HEK293 (cell line): ENCODE measurements around the gene CBY1.

Experiments used
- KLF17 ChIP-seq: fragments of 450-650 bp; formaldehyde crosslinking; IDR thresholded peaks from 2 replicates; pipeline ENCODE4 v1.5.1; 2016; ENCODE audit warnings: missing biosample characterization, missing genetic modification characterization
- OVOL3 ChIP-seq: fragments of 450-650 bp; formaldehyde crosslinking; IDR thresholded peaks from 2 replicates; pipeline ENCODE4 v1.5.1; 2016; ENCODE audit warnings: missing biosample characterization, missing genetic modification characterization
- REPIN1 ChIP-seq: fragments of 450-650 bp; formaldehyde crosslinking; IDR thresholded peaks from 2 replicates; pipeline ENCODE4 v1.5.1; 2017; ENCODE audit warnings: missing biosample characterization, missing genetic modification characterization, low read depth
- ZBTB26 ChIP-seq: fragments of 450-650 bp; formaldehyde crosslinking; optimal IDR thresholded peaks from 2 replicates; pipeline ENCODE3; 2016; ENCODE audit warnings: missing biosample characterization, mild to moderate bottlenecking, missing genetic modification characterization
- ZBTB48 ChIP-seq: fragments of 450-650 bp; formaldehyde crosslinking; IDR thresholded peaks from 2 replicates; pipeline ENCODE4 v1.5.1; 2016; ENCODE audit warnings: missing biosample characterization, missing genetic modification characterization
- ZFP37 ChIP-seq: fragments of 450-650 bp; formaldehyde crosslinking; IDR thresholded peaks from 2 replicates; pipeline ENCODE4 v1.5.1; 2016; ENCODE audit warnings: missing biosample characterization, missing genetic modification characterization
- ZIC2 ChIP-seq: fragments of 450-650 bp; formaldehyde crosslinking; IDR thresholded peaks from 2 replicates; pipeline ENCODE4 v1.5.1; 2016; ENCODE audit warnings: missing biosample characterization, missing genetic modification characterization
- ZNF121 ChIP-seq: fragments of 450-650 bp; formaldehyde crosslinking; IDR thresholded peaks from 2 replicates; pipeline ENCODE4 v1.5.1; 2016; ENCODE audit warnings: missing biosample characterization, missing genetic modification characterization
- ZNF146 ChIP-seq: fragments of 450-650 bp; formaldehyde crosslinking; IDR thresholded peaks from 2 replicates; pipeline ENCODE4 v1.5.1; 2016; ENCODE audit warnings: missing biosample characterization, missing genetic modification characterization
- ZNF174 ChIP-seq: fragments of 450-650 bp; formaldehyde crosslinking; IDR thresholded peaks from 2 replicates; pipeline ENCODE4 v1.5.0; 2017; ENCODE audit warnings: missing biosample characterization, mild to moderate bottlenecking, missing genetic modification characterization
- ZNF175 ChIP-seq: fragments of 450-650 bp; formaldehyde crosslinking; IDR thresholded peaks from 2 replicates; pipeline ENCODE4 v1.5.1; 2016; ENCODE audit warnings: missing biosample characterization, missing genetic modification characterization
- ZNF19 ChIP-seq: fragments of 450-650 bp; formaldehyde crosslinking; IDR thresholded peaks from 2 replicates; pipeline ENCODE4; 2016; ENCODE audit warnings: missing biosample characterization, missing genetic modification characterization, low read depth
- ZNF223 ChIP-seq: fragments of 450-650 bp; formaldehyde crosslinking; IDR thresholded peaks from 2 replicates; pipeline ENCODE4 v1.5.1; 2016; ENCODE audit warnings: missing biosample characterization, missing genetic modification characterization
- ZNF24 ChIP-seq: fragments of 450-650 bp; formaldehyde crosslinking; IDR thresholded peaks from 2 replicates; pipeline ENCODE4 v1.5.1; 2016; ENCODE audit warnings: missing biosample characterization, missing genetic modification characterization
- ZNF341 ChIP-seq: fragments of 450-650 bp; formaldehyde crosslinking; IDR thresholded peaks from 2 replicates; pipeline ENCODE4; 2016; ENCODE audit warnings: low read depth, missing biosample characterization, missing genetic modification characterization
- ZNF404 ChIP-seq: fragments of 450-650 bp; formaldehyde crosslinking; IDR thresholded peaks from 2 replicates; pipeline ENCODE4 v1.5.1; 2017; ENCODE audit warnings: missing biosample characterization, missing genetic modification characterization
- ZNF423 ChIP-seq: fragments of 450-650 bp; formaldehyde crosslinking; IDR thresholded peaks from 2 replicates; pipeline ENCODE4 v1.5.1; 2016; ENCODE audit warnings: missing biosample characterization, missing genetic modification characterization
- ZNF426 ChIP-seq: fragments of 450-650 bp; formaldehyde crosslinking; IDR thresholded peaks from 2 replicates; pipeline ENCODE4 v1.5.1; 2017; ENCODE audit warnings: missing biosample characterization, missing genetic modification characterization, mild to moderate bottlenecking, inconsistent platforms, moderate library complexity
- ZNF510 ChIP-seq: fragments of 450-650 bp; formaldehyde crosslinking; IDR thresholded peaks from 2 replicates; pipeline ENCODE4 v1.5.1; 2018; ENCODE audit warnings: mild to moderate bottlenecking, missing genetic modification characterization, missing biosample characterization; ENCODE audit not compliant: insufficient replicate concordance
- ZNF514 ChIP-seq: fragments of 450-650 bp; formaldehyde crosslinking; IDR thresholded peaks from 2 replicates; pipeline ENCODE4 v1.5.1; 2016; ENCODE audit warnings: missing biosample characterization, missing genetic modification characterization
- ZNF521 ChIP-seq: fragments of 450-650 bp; formaldehyde crosslinking; IDR thresholded peaks from 2 replicates; pipeline ENCODE4 v1.5.1; 2017; ENCODE audit warnings: missing biosample characterization, mild to moderate bottlenecking, missing genetic modification characterization
- ZNF544 ChIP-seq: fragments of 450-650 bp; formaldehyde crosslinking; IDR thresholded peaks from 2 replicates; pipeline ENCODE4 v1.5.0; 2017; ENCODE audit warnings: missing biosample characterization, missing genetic modification characterization
- ZNF571 ChIP-seq: fragments of 450-650 bp; formaldehyde crosslinking; IDR thresholded peaks from 2 replicates; pipeline ENCODE4 v1.5.0; 2017; ENCODE audit warnings: missing biosample characterization, missing genetic modification characterization
- ZNF580 ChIP-seq: fragments of 450-650 bp; formaldehyde crosslinking; IDR thresholded peaks from 2 replicates; pipeline ENCODE4 v1.5.1; 2016; ENCODE audit warnings: missing biosample characterization, missing genetic modification characterization
- ZNF585B ChIP-seq: fragments of 450-650 bp; formaldehyde crosslinking; IDR thresholded peaks from 2 replicates; pipeline ENCODE4 v1.5.1; 2016; ENCODE audit warnings: missing biosample characterization, missing genetic modification characterization
- ZNF596 ChIP-seq: fragments of 450-650 bp; IDR thresholded peaks from 2 replicates; pipeline ENCODE4 v1.5.0; 2018; ENCODE audit warnings: missing biosample characterization, mild to moderate bottlenecking, missing genetic modification characterization, moderate library complexity
- ZNF792 ChIP-seq: fragments of 450-650 bp; formaldehyde crosslinking; IDR thresholded peaks from 2 replicates; pipeline ENCODE4 v1.5.1; 2016; ENCODE audit warnings: missing biosample characterization, missing genetic modification characterization
- ZNF830 ChIP-seq: fragments of 450-650 bp; IDR thresholded peaks from 2 replicates; pipeline ENCODE4 v1.5.0; 2018; ENCODE audit warnings: missing biosample characterization, missing genetic modification characterization, low read depth, mild to moderate bottlenecking, moderate library complexity
- ZNF837 ChIP-seq: fragments of 450-650 bp; formaldehyde crosslinking; IDR thresholded peaks from 2 replicates; pipeline ENCODE4 v1.5.1; 2016; ENCODE audit warnings: missing biosample characterization, missing genetic modification characterization
- ZNF843 ChIP-seq: fragments of 450-650 bp; formaldehyde crosslinking; IDR thresholded peaks from 2 replicates; pipeline ENCODE4 v1.5.1; 2016; ENCODE audit warnings: missing biosample characterization, missing genetic modification characterization
- TF ChIP-seq, protein P1 (sequence below): IDR thresholded peaks from 2 replicates; pipeline ENCODE4 v1.6.1; 2011; ENCODE audit warnings: mild to moderate bottlenecking, low read depth, low read length, borderline replicate concordance
- TF ChIP-seq, protein P2 (sequence below): fragments of 450-650 bp; formaldehyde crosslinking; IDR thresholded peaks from 2 replicates; pipeline ENCODE4 v1.5.1; 2017; ENCODE audit warnings: missing biosample characterization, missing genetic modification characterization
- TF ChIP-seq, protein P3 (sequence below): fragments of 450-650 bp; formaldehyde crosslinking; IDR thresholded peaks from 2 replicates; pipeline ENCODE4 v1.5.1; 2016; ENCODE audit warnings: missing biosample characterization, missing genetic modification characterization

Gene CBY1

GRCh38 chr22:38700789-38701628 is 44.6 kb downstream of the CBY1 start, which contains the start of gene JOSD1 (continued):
- TF ChIP-seq ZNF404 = no peak
- TF ChIP-seq, protein P1, sequence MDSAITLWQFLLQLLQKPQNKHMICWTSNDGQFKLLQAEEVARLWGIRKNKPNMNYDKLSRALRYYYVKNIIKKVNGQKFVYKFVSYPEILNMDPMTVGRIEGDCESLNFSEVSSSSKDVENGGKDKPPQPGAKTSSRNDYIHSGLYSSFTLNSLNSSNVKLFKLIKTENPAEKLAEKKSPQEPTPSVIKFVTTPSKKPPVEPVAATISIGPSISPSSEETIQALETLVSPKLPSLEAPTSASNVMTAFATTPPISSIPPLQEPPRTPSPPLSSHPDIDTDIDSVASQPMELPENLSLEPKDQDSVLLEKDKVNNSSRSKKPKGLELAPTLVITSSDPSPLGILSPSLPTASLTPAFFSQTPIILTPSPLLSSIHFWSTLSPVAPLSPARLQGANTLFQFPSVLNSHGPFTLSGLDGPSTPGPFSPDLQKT = peak; percentile 70; the same call in 1 of the 2 replicates
- no peak for TF ChIP-seq ZNF571 (tag by site-specific recombination)
- peak; percentile 54; the same call in 1 of the 2 replicates for TF ChIP-seq REPIN1 (tag by site-specific recombination)
- no peak for TF ChIP-seq ZNF830 (tag by site-specific recombination)
- no peak for TF ChIP-seq OVOL3 (tag by site-specific recombination)
- TF ChIP-seq ZNF19 (tag by site-specific recombination) = no peak
- no peak for TF ChIP-seq ZNF175 (tag by site-specific recombination)
- no peak for TF ChIP-seq ZNF792
- TF ChIP-seq ZNF544 (tag by site-specific recombination) = no peak
- peak; percentile 10; the same call in 1 of the 2 replicates for TF ChIP-seq ZNF585B
- TF ChIP-seq, protein P2, sequence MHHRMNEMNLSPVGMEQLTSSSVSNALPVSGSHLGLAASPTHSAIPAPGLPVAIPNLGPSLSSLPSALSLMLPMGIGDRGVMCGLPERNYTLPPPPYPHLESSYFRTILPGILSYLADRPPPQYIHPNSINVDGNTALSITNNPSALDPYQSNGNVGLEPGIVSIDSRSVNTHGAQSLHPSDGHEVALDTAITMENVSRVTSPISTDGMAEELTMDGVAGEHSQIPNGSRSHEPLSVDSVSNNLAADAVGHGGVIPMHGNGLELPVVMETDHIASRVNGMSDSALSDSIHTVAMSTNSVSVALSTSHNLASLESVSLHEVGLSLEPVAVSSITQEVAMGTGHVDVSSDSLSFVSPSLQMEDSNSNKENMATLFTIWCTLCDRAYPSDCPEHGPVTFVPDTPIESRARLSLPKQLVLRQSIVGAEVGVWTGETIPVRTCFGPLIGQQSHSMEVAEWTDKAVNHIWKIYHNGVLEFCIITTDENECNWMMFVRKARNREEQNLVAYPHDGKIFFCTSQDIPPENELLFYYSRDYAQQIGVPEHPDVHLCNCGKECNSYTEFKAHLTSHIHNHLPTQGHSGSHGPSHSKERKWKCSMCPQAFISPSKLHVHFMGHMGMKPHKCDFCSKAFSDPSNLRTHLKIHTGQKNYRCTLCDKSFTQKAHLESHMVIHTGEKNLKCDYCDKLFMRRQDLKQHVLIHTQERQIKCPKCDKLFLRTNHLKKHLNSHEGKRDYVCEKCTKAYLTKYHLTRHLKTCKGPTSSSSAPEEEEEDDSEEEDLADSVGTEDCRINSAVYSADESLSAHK (tag by site-specific recombination) = peak; percentile 66
- peak; percentile 79 for TF ChIP-seq ZNF341 (tag by site-specific recombination)
- TF ChIP-seq ZNF596 = no peak
- TF ChIP-seq ZNF514 (tag by site-specific recombination) = no peak
- peak; percentile 96 for TF ChIP-seq ZNF580
- TF ChIP-seq ZNF146 = no peak
- TF ChIP-seq, protein P3, sequence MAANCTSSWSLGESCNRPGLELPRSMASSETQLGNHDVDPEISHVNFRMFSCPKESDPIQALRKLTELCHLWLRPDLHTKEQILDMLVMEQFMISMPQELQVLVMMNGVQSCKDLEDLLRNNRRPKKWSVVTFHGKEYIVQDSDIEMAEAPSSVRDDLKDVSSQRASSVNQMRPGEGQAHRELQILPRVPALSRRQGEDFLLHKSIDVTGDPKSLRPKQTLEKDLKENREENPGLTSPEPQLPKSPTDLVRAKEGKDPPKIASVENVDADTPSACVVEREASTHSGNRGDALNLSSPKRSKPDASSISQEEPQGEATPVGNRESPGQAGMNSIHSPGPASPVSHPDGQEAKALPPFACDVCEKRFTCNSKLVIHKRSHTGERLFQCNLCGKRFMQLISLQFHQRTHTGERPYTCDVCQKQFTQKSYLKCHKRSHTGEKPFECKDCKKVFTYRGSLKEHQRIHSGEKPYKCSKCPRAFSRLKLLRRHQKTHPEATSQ (tag by site-specific recombination) = peak; percentile 78; the same call in 1 of the 2 replicates
- no peak for TF ChIP-seq ZNF510 (tag by site-specific recombination)
- TF ChIP-seq ZNF174 (tag by site-specific recombination) = no peak
- peak; percentile 99 for TF ChIP-seq KLF17 (tag by site-specific recombination)
- no peak for TF ChIP-seq ZNF423 (tag by site-specific recombination)
- no peak for TF ChIP-seq ZNF223 (tag by site-specific recombination)
- peak; percentile 57; the same call in 1 of the 2 replicates for TF ChIP-seq ZNF843 (tag by site-specific recombination)
- no peak for TF ChIP-seq ZNF426 (tag by site-specific recombination)
- TF ChIP-seq ZNF24 (tag by site-specific recombination) = peak; percentile 98
- TF ChIP-seq ZIC2 (tag by site-specific recombination) = peak; percentile 86
- peak; percentile 98 for TF ChIP-seq ZBTB48
- peak; percentile 64; the same call in 1 of the 2 replicates for TF ChIP-seq ZNF837 (tag by site-specific recombination)
- peak; percentile 69 for TF ChIP-seq ZBTB26 (tag by site-specific recombination)
- peak; percentile 78 for TF ChIP-seq ZFP37 (tag by site-specific recombination)
- TF ChIP-seq ZNF521 = no peak
- TF ChIP-seq ZNF121 (tag by site-specific recombination) = peak; percentile 69
